GM23338 (cell line): ENCODE results near the gene SEMG1. TPM values are rescaled to one million over a fixed set of nuclear protein-coding genes. Genes with fewer than 3 reads are reported as not detected.

Experiments used
- ATAC-seq: fragments of 200-7000 bp; cut with Tn5 transposase; 3 replicates; pipeline ENCODE4 v1.9.1; 2020
- DNase-seq: peaks from one replicate; pipeline ENCODE4 v3.0.0-alpha.2; 2015; ENCODE audit warnings: low spot score
- H2AFZ ChIP-seq: fragments of 200-600 bp; sonication (generic); 2 replicates; pipeline ENCODE4 v1.8.0; 2016; ENCODE audit warnings: antibody characterized with exemption, mild to moderate bottlenecking, moderate library complexity
- H3F3A ChIP-seq: fragments of 200-600 bp; sonication (generic); replicated peaks from 2 replicates; pipeline ENCODE4 v1.8.0; 2017; ENCODE audit warnings: antibody characterized with exemption, mixed run types, low read depth
- H3K27ac ChIP-seq: fragments of 200-600 bp; sonication (generic); 2 replicates; pipeline ENCODE4 v1.6.1; 2016; ENCODE audit warnings: low read depth
- H3K27me3 ChIP-seq: fragments of 200-600 bp; sonication (generic); 2 replicates; pipeline ENCODE4 v1.8.0; 2016; ENCODE audit warnings: mild to moderate bottlenecking, mixed run types, moderate library complexity; ENCODE audit not compliant: insufficient read depth
- H3K36me3 ChIP-seq: fragments of 200-600 bp; sonication (generic); 2 replicates; pipeline ENCODE4 v1.8.0; 2016; ENCODE audit warnings: mild to moderate bottlenecking; ENCODE audit not compliant: insufficient read depth
- H3K4me1 ChIP-seq: fragments of 200-600 bp; sonication (generic); 2 replicates; pipeline ENCODE4 v1.8.0; 2016; ENCODE audit warnings: mild to moderate bottlenecking, moderate library complexity; ENCODE audit not compliant: insufficient read depth
- H3K4me2 ChIP-seq: fragments of 200-600 bp; sonication (generic); 2 replicates; pipeline ENCODE4 v1.7.1; 2017; ENCODE audit warnings: mixed run types
- H3K4me3 ChIP-seq: fragments of 200-600 bp; sonication (generic); 2 replicates; pipeline ENCODE4 v1.6.1; 2016; ENCODE audit warnings: mixed run types
- H3K79me2 ChIP-seq: fragments of 200-600 bp; sonication (generic); replicated peaks from 2 replicates; pipeline ENCODE4 v1.8.0; 2017; ENCODE audit warnings: mild to moderate bottlenecking; ENCODE audit not compliant: insufficient read depth
- H3K9me2 ChIP-seq: fragments of 200-600 bp; sonication (generic); 2 replicates; pipeline ENCODE4 v1.8.0; 2017; ENCODE audit not compliant: insufficient read depth
- H4K20me1 ChIP-seq: fragments of 200-600 bp; sonication (generic); replicated peaks from 2 replicates; pipeline ENCODE4 v1.8.0; 2017; ENCODE audit warnings: mild to moderate bottlenecking; ENCODE audit not compliant: insufficient read depth
- H3K27ac Mint-ChIP-seq: 2 replicates; pipeline ENCODE4 v1.8.0; 2020; ENCODE audit warnings: inconsistent platforms, mild to moderate bottlenecking, moderate library complexity, mixed read lengths
- H3K27me3 Mint-ChIP-seq: 3 replicates; pipeline ENCODE4 v1.8.0; 2022; ENCODE audit warnings: low read depth, mild to moderate bottlenecking, moderate library complexity, mixed read lengths, inconsistent platforms; ENCODE audit not compliant: insufficient read depth, poor library complexity
- H3K36me3 Mint-ChIP-seq: 3 replicates; pipeline ENCODE4 v1.8.0; 2021; ENCODE audit warnings: low read depth, mild to moderate bottlenecking, inconsistent platforms, moderate library complexity, mixed read lengths
- H3K4me1 Mint-ChIP-seq: 3 replicates; pipeline ENCODE4 v1.8.0; 2020; ENCODE audit warnings: mild to moderate bottlenecking, inconsistent platforms, mixed read lengths
- H3K4me3 Mint-ChIP-seq: 3 replicates; pipeline ENCODE4 v1.8.0; 2021; ENCODE audit warnings: moderate library complexity, mild to moderate bottlenecking, inconsistent platforms, mixed read lengths
- H3K9me3 Mint-ChIP-seq: 3 replicates; pipeline ENCODE4 v1.8.0; 2020; ENCODE audit warnings: moderate library complexity, mild to moderate bottlenecking, inconsistent platforms, mixed read lengths
- CREB1 ChIP-seq: fragments of 250-450 bp; sonication (Bioruptor Pico); IDR thresholded peaks from 2 replicates; pipeline ENCODE4 v1.5.0; 2020; ENCODE audit warnings: low read depth, mild to moderate bottlenecking, moderate library complexity
- EZH2 ChIP-seq: fragments of 200-600 bp; sonication (generic); IDR thresholded peaks from one replicate; pipeline ENCODE4 v1.8.0; 2017; ENCODE audit warnings: antibody characterized with exemption, mild to moderate bottlenecking, low read depth; ENCODE audit not compliant: unreplicated experiment
- EZH2phosphoT487 ChIP-seq: fragments of 200-600 bp; sonication (generic); IDR thresholded peaks from one replicate; pipeline ENCODE4 v1.8.1; 2018; ENCODE audit warnings: antibody characterized with exemption; ENCODE audit not compliant: unreplicated experiment
- JUNB ChIP-seq: IDR thresholded peaks from one replicate; pipeline ENCODE4 v1.6.1; 2016; ENCODE audit warnings: antibody characterized with exemption; ENCODE audit not compliant: unreplicated experiment
- NANOG ChIP-seq: IDR thresholded peaks from 2 replicates; pipeline ENCODE4 v1.6.1; 2016; ENCODE audit warnings: antibody characterized with exemption, borderline replicate concordance
- POLR2AphosphoS5 ChIP-seq: IDR thresholded peaks from 2 replicates; pipeline ENCODE4 v1.6.1; 2016; ENCODE audit warnings: antibody characterized with exemption, low read depth
- STAT1 ChIP-seq: IDR thresholded peaks from one replicate; pipeline ENCODE4 v1.6.1; 2016; ENCODE audit warnings: antibody characterized with exemption; ENCODE audit not compliant: unreplicated experiment
- ZNF114 ChIP-seq: fragments of 250-450 bp; sonication (Bioruptor Pico); IDR thresholded peaks from 2 replicates; pipeline ENCODE4 v1.5.0; 2020; ENCODE audit warnings: mild to moderate bottlenecking, moderate library complexity
- ZNF331 ChIP-seq: fragments of 250-450 bp; sonication (Bioruptor Pico); IDR thresholded peaks from 2 replicates; pipeline ENCODE4 v1.5.0; 2020; ENCODE audit warnings: low read depth, mild to moderate bottlenecking, moderate library complexity
- polyA plus RNA-seq: library from polyadenylated mRNA; unstranded; fragments of >200 nt; fragmentation: Nextera tagmentation; extraction: Ambion mirVana; gene quantifications from 2 replicates; pipeline ENCODE4 v1.2.1, GENCODE V29; 2016
- total RNA-seq: library from RNA; depleted of rRNA; stranded (reverse); fragments of >200 nt; shearing (Covaris generic); gene quantifications from 2 replicates; pipeline ENCODE4 v1.2.3, GENCODE V29; 2014
- TF ChIP-seq, protein P1 (sequence below), 2 experiments: fragments of 200-600 bp in 1 of 2; sonication (generic) in 1 of 2; conservative IDR thresholded peaks; 2 replicates each; pipeline versions ENCODE4 v1.5.1 to v1.6.1; 2016 to 2017; ENCODE audit warnings: antibody characterized with exemption in 2 of 2, low read depth in 2 of 2, mild to moderate bottlenecking in 2 of 2, moderate library complexity in 1 of 2
- TF ChIP-seq, protein P2 (sequence below): IDR thresholded peaks from 2 replicates; pipeline ENCODE4 v1.6.1; 2016; ENCODE audit warnings: antibody characterized with exemption
- TF ChIP-seq, protein P3 (sequence below): fragments of 250-450 bp; sonication (Bioruptor Pico); IDR thresholded peaks from 2 replicates; pipeline ENCODE4 v1.5.0; 2020; ENCODE audit warnings: mild to moderate bottlenecking, moderate library complexity
- TF ChIP-seq, protein P4 (sequence below): IDR thresholded peaks from one replicate; pipeline ENCODE4 v1.6.1; 2018; ENCODE audit warnings: antibody characterized with exemption; ENCODE audit not compliant: unreplicated experiment

Gene SEMG1
- total and polyA plus RNA-seq, 2 experiments from 2014 or later, result 3.3 to 5.7 TPM

DNA sequence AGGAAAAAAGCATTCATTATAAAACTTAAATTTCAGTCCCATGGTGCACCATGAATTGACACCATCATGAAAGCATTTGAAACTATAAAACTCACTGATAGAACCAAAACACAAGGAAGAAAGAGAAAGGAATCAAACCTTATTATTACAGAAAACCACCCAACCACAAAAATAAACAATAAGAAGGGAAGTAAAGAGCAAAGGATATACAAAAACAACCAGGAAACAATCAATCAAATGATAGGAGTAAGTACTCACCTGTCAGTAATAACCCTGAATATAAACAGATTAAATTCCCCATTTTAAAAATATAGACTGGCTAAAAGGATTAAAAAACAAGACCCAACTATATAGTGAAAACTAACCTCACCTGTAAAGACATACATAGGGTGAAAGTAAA is 41.8 kb downstream of the SEMG1 start:
- Histone ChIP-seq H4K20me1 (no peaks in the 10 kb centered on the region), H3K4me3 (no peak overlapping the region), H3F3A (no peaks in the 10 kb centered on the region), H3K27ac (no peak overlapping the region), H3K4me1 (no peaks in the 10 kb centered on the region), H3K36me3 (no peaks in the 10 kb centered on the region), H3K4me2 (no peak overlapping the region), H3K27me3 (no peaks in the 10 kb centered on the region), H3K79me2 (no peaks in the 10 kb centered on the region), H2AFZ (no peak overlapping the region), H3K9me2 (no peaks in the 10 kb centered on the region)
- no peak for TF ChIP-seq EZH2
- no peak for TF ChIP-seq EZH2phosphoT487
- no peak for TF ChIP-seq ZNF114 (CRISPR knock-in tag)
- TF ChIP-seq, protein P1, sequence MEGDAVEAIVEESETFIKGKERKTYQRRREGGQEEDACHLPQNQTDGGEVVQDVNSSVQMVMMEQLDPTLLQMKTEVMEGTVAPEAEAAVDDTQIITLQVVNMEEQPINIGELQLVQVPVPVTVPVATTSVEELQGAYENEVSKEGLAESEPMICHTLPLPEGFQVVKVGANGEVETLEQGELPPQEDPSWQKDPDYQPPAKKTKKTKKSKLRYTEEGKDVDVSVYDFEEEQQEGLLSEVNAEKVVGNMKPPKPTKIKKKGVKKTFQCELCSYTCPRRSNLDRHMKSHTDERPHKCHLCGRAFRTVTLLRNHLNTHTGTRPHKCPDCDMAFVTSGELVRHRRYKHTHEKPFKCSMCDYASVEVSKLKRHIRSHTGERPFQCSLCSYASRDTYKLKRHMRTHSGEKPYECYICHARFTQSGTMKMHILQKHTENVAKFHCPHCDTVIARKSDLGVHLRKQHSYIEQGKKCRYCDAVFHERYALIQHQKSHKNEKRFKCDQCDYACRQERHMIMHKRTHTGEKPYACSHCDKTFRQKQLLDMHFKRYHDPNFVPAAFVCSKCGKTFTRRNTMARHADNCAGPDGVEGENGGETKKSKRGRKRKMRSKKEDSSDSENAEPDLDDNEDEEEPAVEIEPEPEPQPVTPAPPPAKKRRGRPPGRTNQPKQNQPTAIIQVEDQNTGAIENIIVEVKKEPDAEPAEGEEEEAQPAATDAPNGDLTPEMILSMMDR (conservative IDR thresholded peaks at IDR 0.05; ENCODE audit: low read depth in 2 of 2), result no peak
- no peak for TF ChIP-seq STAT1
- no peak for TF ChIP-seq ZNF331 (CRISPR knock-in tag)
- no peak for TF ChIP-seq CREB1 (CRISPR knock-in tag)
- TF ChIP-seq, protein P2, sequence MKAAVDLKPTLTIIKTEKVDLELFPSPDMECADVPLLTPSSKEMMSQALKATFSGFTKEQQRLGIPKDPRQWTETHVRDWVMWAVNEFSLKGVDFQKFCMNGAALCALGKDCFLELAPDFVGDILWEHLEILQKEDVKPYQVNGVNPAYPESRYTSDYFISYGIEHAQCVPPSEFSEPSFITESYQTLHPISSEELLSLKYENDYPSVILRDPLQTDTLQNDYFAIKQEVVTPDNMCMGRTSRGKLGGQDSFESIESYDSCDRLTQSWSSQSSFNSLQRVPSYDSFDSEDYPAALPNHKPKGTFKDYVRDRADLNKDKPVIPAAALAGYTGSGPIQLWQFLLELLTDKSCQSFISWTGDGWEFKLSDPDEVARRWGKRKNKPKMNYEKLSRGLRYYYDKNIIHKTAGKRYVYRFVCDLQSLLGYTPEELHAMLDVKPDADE, result no peak
- TF ChIP-seq, protein P3, sequence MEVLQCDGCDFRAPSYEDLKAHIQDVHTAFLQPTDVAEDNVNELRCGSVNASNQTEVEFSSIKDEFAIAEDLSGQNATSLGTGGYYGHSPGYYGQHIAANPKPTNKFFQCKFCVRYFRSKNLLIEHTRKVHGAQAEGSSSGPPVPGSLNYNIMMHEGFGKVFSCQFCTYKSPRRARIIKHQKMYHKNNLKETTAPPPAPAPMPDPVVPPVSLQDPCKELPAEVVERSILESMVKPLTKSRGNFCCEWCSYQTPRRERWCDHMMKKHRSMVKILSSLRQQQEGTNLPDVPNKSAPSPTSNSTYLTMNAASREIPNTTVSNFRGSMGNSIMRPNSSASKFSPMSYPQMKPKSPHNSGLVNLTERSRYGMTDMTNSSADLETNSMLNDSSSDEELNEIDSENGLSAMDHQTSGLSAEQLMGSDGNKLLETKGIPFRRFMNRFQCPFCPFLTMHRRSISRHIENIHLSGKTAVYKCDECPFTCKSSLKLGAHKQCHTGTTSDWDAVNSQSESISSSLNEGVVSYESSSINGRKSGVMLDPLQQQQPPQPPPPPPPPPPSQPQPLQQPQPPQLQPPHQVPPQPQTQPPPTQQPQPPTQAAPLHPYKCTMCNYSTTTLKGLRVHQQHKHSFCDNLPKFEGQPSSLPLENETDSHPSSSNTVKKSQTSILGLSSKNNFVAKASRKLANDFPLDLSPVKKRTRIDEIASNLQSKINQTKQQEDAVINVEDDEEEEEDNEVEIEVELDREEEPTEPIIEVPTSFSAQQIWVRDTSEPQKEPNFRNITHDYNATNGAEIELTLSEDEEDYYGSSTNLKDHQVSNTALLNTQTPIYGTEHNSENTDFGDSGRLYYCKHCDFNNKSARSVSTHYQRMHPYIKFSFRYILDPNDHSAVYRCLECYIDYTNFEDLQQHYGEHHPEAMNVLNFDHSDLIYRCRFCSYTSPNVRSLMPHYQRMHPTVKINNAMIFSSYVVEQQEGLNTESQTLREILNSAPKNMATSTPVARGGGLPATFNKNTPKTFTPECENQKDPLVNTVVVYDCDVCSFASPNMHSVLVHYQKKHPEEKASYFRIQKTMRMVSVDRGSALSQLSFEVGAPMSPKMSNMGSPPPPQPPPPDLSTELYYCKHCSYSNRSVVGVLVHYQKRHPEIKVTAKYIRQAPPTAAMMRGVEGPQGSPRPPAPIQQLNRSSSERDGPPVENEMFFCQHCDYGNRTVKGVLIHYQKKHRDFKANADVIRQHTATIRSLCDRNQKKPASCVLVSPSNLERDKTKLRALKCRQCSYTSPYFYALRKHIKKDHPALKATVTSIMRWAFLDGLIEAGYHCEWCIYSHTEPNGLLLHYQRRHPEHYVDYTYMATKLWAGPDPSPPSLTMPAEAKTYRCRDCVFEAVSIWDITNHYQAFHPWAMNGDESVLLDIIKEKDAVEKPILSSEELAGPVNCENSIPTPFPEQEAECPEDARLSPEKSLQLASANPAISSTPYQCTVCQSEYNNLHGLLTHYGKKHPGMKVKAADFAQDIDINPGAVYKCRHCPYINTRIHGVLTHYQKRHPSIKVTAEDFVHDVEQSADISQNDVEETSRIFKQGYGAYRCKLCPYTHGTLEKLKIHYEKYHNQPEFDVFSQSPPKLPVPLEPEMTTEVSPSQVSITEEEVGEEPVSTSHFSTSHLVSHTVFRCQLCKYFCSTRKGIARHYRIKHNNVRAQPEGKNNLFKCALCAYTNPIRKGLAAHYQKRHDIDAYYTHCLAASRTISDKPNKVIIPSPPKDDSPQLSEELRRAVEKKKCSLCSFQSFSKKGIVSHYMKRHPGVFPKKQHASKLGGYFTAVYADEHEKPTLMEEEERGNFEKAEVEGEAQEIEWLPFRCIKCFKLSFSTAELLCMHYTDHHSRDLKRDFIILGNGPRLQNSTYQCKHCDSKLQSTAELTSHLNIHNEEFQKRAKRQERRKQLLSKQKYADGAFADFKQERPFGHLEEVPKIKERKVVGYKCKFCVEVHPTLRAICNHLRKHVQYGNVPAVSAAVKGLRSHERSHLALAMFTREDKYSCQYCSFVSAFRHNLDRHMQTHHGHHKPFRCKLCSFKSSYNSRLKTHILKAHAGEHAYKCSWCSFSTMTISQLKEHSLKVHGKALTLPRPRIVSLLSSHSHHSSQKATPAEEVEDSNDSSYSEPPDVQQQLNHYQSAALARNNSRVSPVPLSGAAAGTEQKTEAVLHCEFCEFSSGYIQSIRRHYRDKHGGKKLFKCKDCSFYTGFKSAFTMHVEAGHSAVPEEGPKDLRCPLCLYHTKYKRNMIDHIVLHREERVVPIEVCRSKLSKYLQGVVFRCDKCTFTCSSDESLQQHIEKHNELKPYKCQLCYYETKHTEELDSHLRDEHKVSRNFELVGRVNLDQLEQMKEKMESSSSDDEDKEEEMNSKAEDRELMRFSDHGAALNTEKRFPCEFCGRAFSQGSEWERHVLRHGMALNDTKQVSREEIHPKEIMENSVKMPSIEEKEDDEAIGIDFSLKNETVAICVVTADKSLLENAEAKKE (CRISPR knock-in tag), result no peak
- no peak for TF ChIP-seq JUNB
- no peak for TF ChIP-seq POLR2AphosphoS5
- TF ChIP-seq, protein P4, sequence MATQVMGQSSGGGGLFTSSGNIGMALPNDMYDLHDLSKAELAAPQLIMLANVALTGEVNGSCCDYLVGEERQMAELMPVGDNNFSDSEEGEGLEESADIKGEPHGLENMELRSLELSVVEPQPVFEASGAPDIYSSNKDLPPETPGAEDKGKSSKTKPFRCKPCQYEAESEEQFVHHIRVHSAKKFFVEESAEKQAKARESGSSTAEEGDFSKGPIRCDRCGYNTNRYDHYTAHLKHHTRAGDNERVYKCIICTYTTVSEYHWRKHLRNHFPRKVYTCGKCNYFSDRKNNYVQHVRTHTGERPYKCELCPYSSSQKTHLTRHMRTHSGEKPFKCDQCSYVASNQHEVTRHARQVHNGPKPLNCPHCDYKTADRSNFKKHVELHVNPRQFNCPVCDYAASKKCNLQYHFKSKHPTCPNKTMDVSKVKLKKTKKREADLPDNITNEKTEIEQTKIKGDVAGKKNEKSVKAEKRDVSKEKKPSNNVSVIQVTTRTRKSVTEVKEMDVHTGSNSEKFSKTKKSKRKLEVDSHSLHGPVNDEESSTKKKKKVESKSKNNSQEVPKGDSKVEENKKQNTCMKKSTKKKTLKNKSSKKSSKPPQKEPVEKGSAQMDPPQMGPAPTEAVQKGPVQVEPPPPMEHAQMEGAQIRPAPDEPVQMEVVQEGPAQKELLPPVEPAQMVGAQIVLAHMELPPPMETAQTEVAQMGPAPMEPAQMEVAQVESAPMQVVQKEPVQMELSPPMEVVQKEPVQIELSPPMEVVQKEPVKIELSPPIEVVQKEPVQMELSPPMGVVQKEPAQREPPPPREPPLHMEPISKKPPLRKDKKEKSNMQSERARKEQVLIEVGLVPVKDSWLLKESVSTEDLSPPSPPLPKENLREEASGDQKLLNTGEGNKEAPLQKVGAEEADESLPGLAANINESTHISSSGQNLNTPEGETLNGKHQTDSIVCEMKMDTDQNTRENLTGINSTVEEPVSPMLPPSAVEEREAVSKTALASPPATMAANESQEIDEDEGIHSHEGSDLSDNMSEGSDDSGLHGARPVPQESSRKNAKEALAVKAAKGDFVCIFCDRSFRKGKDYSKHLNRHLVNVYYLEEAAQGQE, result no peak
- TF ChIP-seq NANOG, result no peak
- no peak overlapping the region for H3K4me3 Mint-ChIP-seq
- H3K27ac Mint-ChIP-seq, result no peak overlapping the region
- H3K27me3 Mint-ChIP-seq, result peaks cover 4% of the 10 kb centered on the region
- H3K36me3 Mint-ChIP-seq, result no peaks in the 10 kb centered on the region
- ATAC-seq (no peak), DNase-seq (no peak)
- no peaks in the 10 kb centered on the region for H3K9me3 Mint-ChIP-seq
- no peaks in the 10 kb centered on the region for H3K4me1 Mint-ChIP-seq
